OCI-LY7 (cell line): ENCODE measurements around the gene INSM1. TPM values are rescaled to one million over a fixed set of nuclear protein-coding genes. Genes with fewer than 3 reads are reported as not detected.

Experiments used
- BruUV-seq: library from RNA; stranded (reverse); fragments of 400-500 nt; replicated peaks from 2 replicates; lab custom pipeline; 2021; lab: Mats Ljungman, UMichigan
- CTCF ChIA-PET: fragments of 300-600 bp; sonication (Branson Sonifier 250); formaldehyde crosslinking; loops from one replicate; lab custom pipeline; 2022; ENCODE audit warnings: antibody characterized with exemption; ENCODE audit not compliant: unreplicated experiment; lab: Charles Lee
- POLR2A ChIA-PET: fragments of 300-600 bp; sonication (Branson Sonifier 250); formaldehyde crosslinking; loops from one replicate; lab custom pipeline; 2022; ENCODE audit warnings: antibody characterized with exemption; lab: Charles Lee
- DNase-seq: peaks from one replicate; pipeline ENCODE4 v3.0.0-alpha.2; 2015; ENCODE audit warnings: low spot score
- H2AFZ ChIP-seq: fragments of 200-600 bp; sonication (generic), shearing (Covaris generic); 2 replicates; pipeline ENCODE4 v1.6.1; 2014; ENCODE audit warnings: mild to moderate bottlenecking, antibody characterized with exemption, low read length, moderate library complexity
- H3K27ac ChIP-seq: fragments of 200-600 bp; sonication (generic); 2 replicates; pipeline ENCODE4 v1.5.1; 2014; ENCODE audit warnings: mixed run types, low read depth, mild to moderate bottlenecking, moderate library complexity, low read length, inconsistent platforms; ENCODE audit not compliant: poor library complexity, severe bottlenecking
- H3K36me3 ChIP-seq: fragments of 200-600 bp; sonication (generic); 2 replicates; pipeline ENCODE4 v1.6.1; 2014; ENCODE audit warnings: mild to moderate bottlenecking, antibody characterized with exemption, low read length, moderate library complexity, mixed read lengths; ENCODE audit not compliant: insufficient read depth
- H3K4me1 ChIP-seq: fragments of 200-600 bp; sonication (generic); 2 replicates; pipeline ENCODE4 v1.5.1; 2014; ENCODE audit warnings: mild to moderate bottlenecking, low read length; ENCODE audit not compliant: insufficient read depth, poor library complexity, severe bottlenecking
- H3K4me2 ChIP-seq: fragments of 200-600 bp; sonication (generic); 2 replicates; pipeline ENCODE4 v1.6.1; 2014; ENCODE audit warnings: mild to moderate bottlenecking, low read length
- H3K4me3 ChIP-seq: fragments of 200-600 bp; sonication (generic); 2 replicates; pipeline ENCODE4 v1.5.1; 2014; ENCODE audit warnings: mild to moderate bottlenecking, low read depth, low read length; ENCODE audit not compliant: poor library complexity, severe bottlenecking
- H3K79me2 ChIP-seq: fragments of 200-600 bp; sonication (generic); 2 replicates; pipeline ENCODE4 v1.6.1; 2016; ENCODE audit warnings: low read depth, mild to moderate bottlenecking, low read length, moderate library complexity, mixed read lengths; ENCODE audit not compliant: insufficient read depth
- H3K9me2 ChIP-seq: fragments of 200-600 bp; sonication (generic); 2 replicates; pipeline ENCODE4 v1.6.1; 2016; ENCODE audit warnings: mild to moderate bottlenecking, low read length, mixed read lengths; ENCODE audit not compliant: insufficient read depth
- H3K9me3 ChIP-seq: fragments of 200-600 bp; sonication (generic); 2 replicates; pipeline ENCODE4 v1.6.1; 2014; ENCODE audit warnings: mild to moderate bottlenecking, mixed run types, low read length, mixed read lengths
- H4K20me1 ChIP-seq: fragments of 200-600 bp; sonication (generic); 2 replicates; pipeline ENCODE4 v1.6.1; 2014; ENCODE audit warnings: mild to moderate bottlenecking, antibody characterized with exemption, low read length, moderate library complexity, mixed read lengths; ENCODE audit not compliant: insufficient read depth
- CTCF ChIP-seq: fragments of 200-600 bp; sonication (generic); conservative IDR thresholded peaks from 2 replicates; pipeline ENCODE4 v1.5.1; 2014; ENCODE audit warnings: mild to moderate bottlenecking, antibody characterized with exemption, low read length, moderate library complexity, mixed read lengths
- EZH2phosphoT487 ChIP-seq: fragments of 200-600 bp; sonication (generic); IDR thresholded peaks from 2 replicates; pipeline ENCODE4 v1.6.1; 2018; ENCODE audit warnings: low read depth, borderline replicate concordance, mild to moderate bottlenecking, mixed run types, antibody characterized with exemption, low read length, moderate library complexity, mixed read lengths
- intact Hi-C: fragments of 100-400 bp; cut with micrococcal nuclease; formaldehyde crosslinking; loops from one replicate; pipeline ENCODE4 v1.10.0; 2022; ENCODE audit not compliant: unreplicated experiment
- total RNA-seq, 2 experiments: library from RNA; depleted of rRNA in 1 of 2; stranded (reverse); fragments of >200 nt in 1 of 2; shearing (Covaris generic) in 1 of 2; gene quantifications; 2 replicates each; pipeline ENCODE4 v1.2.3, GENCODE V29; 2014 to 2022

Gene INSM1
- total RNA-seq, 2 experiments from 2014 or later: not detected

GRCh38 chr20:20375862-20376261 lies 8.0 kb downstream of the INSM1 start:
- H3K79me2 ChIP-seq: no peaks in the 10 kb centered on the region
- no peaks in the 10 kb centered on the region for H3K36me3 ChIP-seq
- H3K9me2 ChIP-seq: no peaks in the 10 kb centered on the region
- BruUV-seq: no TSS peak
- intact Hi-C loops: no loop called here
- no peak overlapping the region for H3K27ac ChIP-seq
- ChIA-PET CTCF (no interaction called here), POLR2A (no interaction called here)
- no peak overlapping the region for H3K4me3 ChIP-seq
- no peak for TF ChIP-seq EZH2phosphoT487
- no peak for TF ChIP-seq CTCF
- DNase-seq: no peak
- H4K20me1 ChIP-seq: no peaks in the 10 kb centered on the region
- no peaks in the 10 kb centered on the region for H3K9me3 ChIP-seq
- no peak overlapping the region for H2AFZ ChIP-seq
- no peaks in the 10 kb centered on the region for H3K4me1 ChIP-seq
- no peak overlapping the region for H3K4me2 ChIP-seq

GRCh38 chr20:20386192-20386591 lies 18.3 kb downstream of the INSM1 start:
- Histone ChIP-seq H3K4me1 (no peaks in the 10 kb centered on the region), H3K4me3 (no peak overlapping the region), H3K9me2 (no peaks in the 10 kb centered on the region), H4K20me1 (no peaks in the 10 kb centered on the region), H3K79me2 (no peaks in the 10 kb centered on the region), H3K4me2 (no peak overlapping the region), H3K36me3 (no peaks in the 10 kb centered on the region), H3K27ac (no peak overlapping the region), H2AFZ (no peak overlapping the region), H3K9me3 (no peaks in the 10 kb centered on the region)
- BruUV-seq: no TSS peak
- no peak for DNase-seq
- intact Hi-C loops: no loop called here
- TF ChIP-seq EZH2phosphoT487 (no peak), CTCF (no peak)
- CTCF ChIA-PET: no interaction called here
- POLR2A ChIA-PET: no interaction called here

- Histone ChIP-seq H2AFZ (no peak overlapping the region), H3K9me3 (no peaks in the 10 kb centered on the region), H3K27ac (no peak overlapping the region), H3K79me2 (no peaks in the 10 kb centered on the region), H4K20me1 (no peaks in the 10 kb centered on the region), H3K4me1 (no peaks in the 10 kb centered on the region), H3K4me3 (no peak overlapping the region), H3K4me2 (no peak overlapping the region), H3K36me3 (no peaks in the 10 kb centered on the region), H3K9me2 (no peaks in the 10 kb centered on the region)
- CTCF ChIA-PET: no interaction called here
- no peak for TF ChIP-seq CTCF
- POLR2A ChIA-PET: no interaction called here
- no peak for DNase-seq
- intact Hi-C loops: no loop called here
- no TSS peak for BruUV-seq
Measured at GRCh38 chr20:20390393-20390792, 22.5 kb downstream of the INSM1 start.
